ENCODE data around the gene CELSR2.

DNA sequence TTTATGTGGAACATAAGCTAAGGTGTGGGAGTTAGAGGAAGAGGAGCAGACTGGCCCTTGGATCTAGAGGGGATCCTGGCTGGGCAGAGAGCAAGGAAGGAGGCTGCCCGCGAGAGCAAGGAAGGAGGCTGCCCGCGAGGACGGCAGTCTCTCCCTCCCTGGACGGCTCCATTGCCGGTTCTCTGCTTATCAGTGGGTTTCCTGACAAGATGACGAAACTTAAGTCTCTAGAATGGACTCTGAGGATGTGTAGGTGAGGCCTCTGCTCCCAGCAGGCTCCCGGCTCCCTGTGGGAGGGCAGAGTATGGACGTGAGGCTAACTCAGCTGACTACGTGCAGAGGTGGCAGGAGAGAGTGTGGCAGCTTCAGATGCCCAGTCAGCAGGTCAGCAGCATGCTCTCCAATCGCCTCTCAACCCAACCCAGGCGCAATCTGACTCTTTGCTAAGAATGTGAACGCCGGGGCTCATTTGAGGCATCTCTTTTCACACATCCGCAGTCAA, 51.4 kb downstream of the CELSR2 start:
- TF ChIP-seq CTCF (IDR thresholded peaks at IDR 0.05) (no peak), POLR2A (IDR thresholded peaks at IDR 0.05) (no peak)

All from uterus (tissue), 2 donors.